CD8-positive, alpha-beta memory T cell (primary cell): Measurements from ENCODE around the gene PMS2. TPM values are rescaled to one million over a fixed set of nuclear protein-coding genes. Genes with fewer than 3 reads are reported as not detected.
"Not testable (repeated sequence)": the region's sequence is repeated elsewhere in the genome, so short reads cannot be mapped to it uniquely, and the experiment has no call there.

Source experiments
- CTCF ChIA-PET: fragments of 350-600 bp; sonication (Branson Sonifier 250); formaldehyde crosslinking; loops from one replicate; lab custom pipeline; 2021; ENCODE audit warnings: antibody characterized with exemption; lab: Charles Lee
- POLR2A ChIA-PET: fragments of 350-600 bp; sonication (Branson Sonifier 250); formaldehyde crosslinking; loops from one replicate; lab custom pipeline; 2021; ENCODE audit warnings: antibody characterized with exemption; lab: Charles Lee
- DNase-seq, 5 donors: peaks; one replicate each; pipeline versions ENCODE4 v3.0.0 to v3.0.0-alpha.2; 2020 to 2022; ENCODE audit warnings: mixed read lengths in 1 of 5
- H3K27ac ChIP-seq: one replicate; pipeline ENCODE4 v1.7.0; 2013; ENCODE audit warnings: low read depth, mild to moderate bottlenecking, low read length, moderate library complexity
- H3K27me3 ChIP-seq: 2 replicates; pipeline ENCODE4 v1.7.0; 2013; ENCODE audit warnings: low read length, mild to moderate bottlenecking; ENCODE audit not compliant: insufficient read depth, poor library complexity, severe bottlenecking
- H3K36me3 ChIP-seq: 2 replicates; pipeline ENCODE4 v1.7.0; 2013; ENCODE audit warnings: mild to moderate bottlenecking, low read length, moderate library complexity; ENCODE audit not compliant: insufficient read depth
- H3K4me1 ChIP-seq: 2 replicates; pipeline ENCODE4 v1.7.0; 2013; ENCODE audit warnings: mild to moderate bottlenecking, low read length, moderate library complexity; ENCODE audit not compliant: insufficient read depth
- H3K4me3 ChIP-seq: 2 replicates; pipeline ENCODE4 v1.7.0; 2013; ENCODE audit warnings: mild to moderate bottlenecking, low read length
- H3K9me3 ChIP-seq: 2 replicates; pipeline ENCODE4 v1.7.0; 2013; ENCODE audit warnings: mild to moderate bottlenecking, low read length
- H3K27ac Mint-ChIP-seq, 8 donors: one replicate each; pipeline ENCODE4 v1.8.0; 2020 to 2021; ENCODE audit warnings: mixed read lengths in 8 of 8, mild to moderate bottlenecking in 6 of 8, inconsistent platforms in 3 of 8, moderate library complexity in 3 of 8
- H3K27me3 Mint-ChIP-seq, 2 donors: one replicate each; pipeline ENCODE4 v1.8.0; 2020 to 2021; ENCODE audit warnings: mixed read lengths in 2 of 2, mild to moderate bottlenecking in 1 of 2, moderate library complexity in 1 of 2
- H3K36me3 Mint-ChIP-seq, 3 donors: one replicate each; pipeline ENCODE4 v1.8.0; 2020 to 2021; ENCODE audit warnings: mixed read lengths in 3 of 3, inconsistent platforms in 1 of 3, mild to moderate bottlenecking in 1 of 3
- H3K4me1 Mint-ChIP-seq, 3 donors: one replicate each; pipeline ENCODE4 v1.8.0; 2020 to 2021; ENCODE audit warnings: mixed read lengths in 3 of 3, inconsistent platforms in 1 of 3, mild to moderate bottlenecking in 1 of 3
- H3K4me3 Mint-ChIP-seq, 7 donors: one replicate each; pipeline ENCODE4 v1.8.0; 2020 to 2021; ENCODE audit warnings: mixed read lengths in 7 of 7, mild to moderate bottlenecking in 6 of 7, moderate library complexity in 4 of 7, inconsistent platforms in 2 of 7
- H3K9me3 Mint-ChIP-seq, 5 donors: one replicate each; pipeline ENCODE4 v1.8.0; 2020 to 2022; ENCODE audit warnings: mixed read lengths in 5 of 5, mild to moderate bottlenecking in 3 of 5, moderate library complexity in 2 of 5, inconsistent platforms in 1 of 5
- polyA plus RNA-seq: library from polyadenylated mRNA; unstranded; fragments of 300-500 nt; fragmentation: Illumina TruSeq; gene quantifications from one replicate; pipeline ENCODE4 v1.2.3, GENCODE V29; 2021
- total RNA-seq, 2 experiments: library from RNA; stranded (reverse); gene quantifications; one replicate each; pipeline ENCODE4 v1.2.3, GENCODE V29; 2021

Gene PMS2
- total and polyA plus RNA-seq, 3 experiments from 2014 or later, result 16.7 to 26.0 (median 22.6) TPM

- H3K27ac Mint-ChIP-seq, result peak overlapping the region in 1 of 8 donors; percentile 29
- H3K4me1 ChIP-seq, CTCF ChIA-PET, DNase-seq, POLR2A ChIA-PET, H3K4me3 ChIP-seq, H3K36me3 ChIP-seq, H3K9me3 ChIP-seq, H3K4me3 Mint-ChIP-seq, H3K4me1 Mint-ChIP-seq, H3K27me3 ChIP-seq, H3K27me3 Mint-ChIP-seq, H3K27ac ChIP-seq, H3K9me3 Mint-ChIP-seq: not testable (repeated sequence)
- peaks cover 0 to 50% (median 11%) of the 10 kb centered on the region in 3 donors for H3K36me3 Mint-ChIP-seq
These were observed 21.8 kb downstream of the PMS2 start for GRCh38 chr7:5987061-5987460.

- CTCF ChIA-PET, H3K36me3 ChIP-seq, POLR2A ChIA-PET: not testable (repeated sequence)
These were observed 29.1 kb downstream of the PMS2 start for GRCh38 chr7:5979680-5980314.

GRCh38 chr7:5973580-5973979 is 35.3 kb downstream of the PMS2 start:
- H3K9me3 Mint-ChIP-seq, H3K27me3 ChIP-seq, H3K4me3 Mint-ChIP-seq, H3K4me1 ChIP-seq, POLR2A ChIA-PET, H3K27ac Mint-ChIP-seq, DNase-seq, H3K27me3 Mint-ChIP-seq, H3K4me1 Mint-ChIP-seq, H3K9me3 ChIP-seq, CTCF ChIA-PET, H3K27ac ChIP-seq, H3K36me3 ChIP-seq, H3K36me3 Mint-ChIP-seq, H3K4me3 ChIP-seq: not testable (repeated sequence)

More at GRCh38 chr7:5979680-5980314, 29.1 kb downstream of the PMS2 start:
- H3K9me3 Mint-ChIP-seq, H3K27ac Mint-ChIP-seq, H3K27me3 Mint-ChIP-seq, DNase-seq, H3K4me1 ChIP-seq, H3K9me3 ChIP-seq, H3K4me3 ChIP-seq, H3K27me3 ChIP-seq, H3K27ac ChIP-seq, H3K4me3 Mint-ChIP-seq, H3K4me1 Mint-ChIP-seq: not testable (repeated sequence)
- H3K36me3 Mint-ChIP-seq, result peaks cover 0 to 26% (median 6%) of the 10 kb centered on the region in 3 donors

GRCh38 chr7:5970347-5970911 is 38.4 kb downstream of the PMS2 start, which contains the start of gene RSPH10B:
Gene RSPH10B (minus strand): TSS chr7:5970689. CDS start chr7:5967116, 3,573 bp downstream.
- H3K36me3 Mint-ChIP-seq, CTCF ChIA-PET, H3K4me1 Mint-ChIP-seq, H3K4me1 ChIP-seq, H3K4me3 ChIP-seq, H3K9me3 ChIP-seq, H3K4me3 Mint-ChIP-seq, DNase-seq, H3K27ac ChIP-seq, H3K9me3 Mint-ChIP-seq, H3K27me3 ChIP-seq, H3K36me3 ChIP-seq, H3K27me3 Mint-ChIP-seq, POLR2A ChIA-PET, H3K27ac Mint-ChIP-seq: not testable (repeated sequence)

- DNase-seq, result not testable (repeated sequence)
These were observed 45.0 kb downstream of the PMS2 start for GRCh38 chr7:5963810-5964209.

GRCh38 chr7:5963205-5963604 is 45.6 kb downstream of the PMS2 start:
- CTCF ChIA-PET, H3K4me1 Mint-ChIP-seq, H3K36me3 Mint-ChIP-seq: not testable (repeated sequence)

More at GRCh38 chr7:5963810-5964209, 45.0 kb downstream of the PMS2 start:
- H3K36me3 Mint-ChIP-seq, H3K27me3 ChIP-seq, CTCF ChIA-PET, H3K4me3 ChIP-seq, H3K36me3 ChIP-seq, H3K27me3 Mint-ChIP-seq, H3K4me1 ChIP-seq, H3K9me3 Mint-ChIP-seq, H3K27ac Mint-ChIP-seq, H3K4me3 Mint-ChIP-seq, H3K9me3 ChIP-seq, POLR2A ChIA-PET, H3K27ac ChIP-seq, H3K4me1 Mint-ChIP-seq: not testable (repeated sequence)

GRCh38 chr7:5934945-5935450 is 73.9 kb downstream of the PMS2 start:
- CTCF ChIA-PET, H3K36me3 Mint-ChIP-seq: not testable (repeated sequence)

More at GRCh38 chr7:5963205-5963604, 45.6 kb downstream of the PMS2 start:
- DNase-seq, H3K4me3 Mint-ChIP-seq, H3K4me3 ChIP-seq, H3K9me3 ChIP-seq, H3K27ac Mint-ChIP-seq, H3K4me1 ChIP-seq, H3K27ac ChIP-seq, H3K36me3 ChIP-seq, POLR2A ChIA-PET, H3K27me3 Mint-ChIP-seq, H3K27me3 ChIP-seq, H3K9me3 Mint-ChIP-seq: not testable (repeated sequence)

GRCh38 chr7:5931905-5932644 is 76.8 kb downstream of the PMS2 start:
- H3K27ac ChIP-seq, DNase-seq, H3K4me1 ChIP-seq, H3K4me3 Mint-ChIP-seq, H3K27me3 Mint-ChIP-seq, H3K9me3 ChIP-seq, CTCF ChIA-PET, H3K4me1 Mint-ChIP-seq, H3K4me3 ChIP-seq, H3K27me3 ChIP-seq, POLR2A ChIA-PET, H3K27ac Mint-ChIP-seq, H3K36me3 ChIP-seq, H3K36me3 Mint-ChIP-seq, H3K9me3 Mint-ChIP-seq: not testable (repeated sequence)

More at GRCh38 chr7:5934945-5935450, 73.9 kb downstream of the PMS2 start:
- H3K9me3 Mint-ChIP-seq, H3K27ac Mint-ChIP-seq, H3K4me3 Mint-ChIP-seq, H3K9me3 ChIP-seq, H3K27me3 Mint-ChIP-seq, H3K27me3 ChIP-seq, H3K27ac ChIP-seq, DNase-seq, H3K36me3 ChIP-seq, H3K4me3 ChIP-seq, H3K4me1 Mint-ChIP-seq, H3K4me1 ChIP-seq, POLR2A ChIA-PET: not testable (repeated sequence)
